Endometrial microvascular endothelial cells (primary cell): ENCODE results near the gene SH3GLB1. TPM values are rescaled to one million over a fixed set of nuclear protein-coding genes. Genes with fewer than 3 reads are reported as not detected.
"Not testable (repeated sequence)": the region's sequence is repeated elsewhere in the genome, so short reads cannot be mapped to it uniquely, and the experiment has no call there.

Source experiments
- in situ Hi-C: cut with HindIII; loops from 2 replicates; pipeline ENCODE4 v1.10.0; 2017; ENCODE audit warnings: low sequenced_read_pairs, low pct_unique_long_range_greater_than_20kb; ENCODE audit errors: inconsistent ontology term
- total RNA-seq: library from RNA; depleted of rRNA; stranded (reverse); fragments of >200 nt; gene quantifications from one replicate; pipeline ENCODE4 v1.2.3, GENCODE V29; 2015; ENCODE audit errors: inconsistent ontology term

Gene SH3GLB1
- total RNA-seq, result 53.1 TPM

DNA sequence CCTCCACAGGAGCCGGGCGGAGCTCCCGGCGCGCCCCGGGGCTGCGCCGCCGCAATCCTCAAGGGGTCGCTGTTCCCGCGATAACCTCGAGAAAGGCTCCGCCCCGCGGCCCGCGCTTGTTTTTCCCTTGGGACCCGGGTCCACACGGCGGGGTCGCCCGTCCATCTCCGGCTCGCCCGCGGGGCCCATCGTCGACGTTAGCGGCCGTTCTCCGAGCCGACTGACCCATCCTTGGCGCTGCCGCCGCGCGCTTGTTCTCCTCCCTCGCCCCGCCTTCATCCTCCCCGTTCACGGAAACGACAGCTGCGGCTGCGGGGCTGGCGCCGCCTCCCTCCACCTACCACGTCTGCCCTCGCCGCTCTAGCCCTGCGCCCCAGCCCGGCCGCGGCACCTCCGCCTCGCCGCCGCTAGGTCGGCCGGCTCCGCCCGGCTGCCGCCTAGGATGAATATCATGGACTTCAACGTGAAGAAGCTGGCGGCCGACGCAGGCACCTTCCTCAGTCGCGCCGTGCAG, at the start of gene SH3GLB1:
TSS of gene SH3GLB1 (plus strand) at position 119 of the 514 bp plus-strand sequence. CDS start at position 443, 324 bp downstream.
- in situ Hi-C loops, result loop anchor here (25.0 kb wide), 1 partner anchor 317 kb away; the partner anchor contains the start of gene ODF2L

DNA sequence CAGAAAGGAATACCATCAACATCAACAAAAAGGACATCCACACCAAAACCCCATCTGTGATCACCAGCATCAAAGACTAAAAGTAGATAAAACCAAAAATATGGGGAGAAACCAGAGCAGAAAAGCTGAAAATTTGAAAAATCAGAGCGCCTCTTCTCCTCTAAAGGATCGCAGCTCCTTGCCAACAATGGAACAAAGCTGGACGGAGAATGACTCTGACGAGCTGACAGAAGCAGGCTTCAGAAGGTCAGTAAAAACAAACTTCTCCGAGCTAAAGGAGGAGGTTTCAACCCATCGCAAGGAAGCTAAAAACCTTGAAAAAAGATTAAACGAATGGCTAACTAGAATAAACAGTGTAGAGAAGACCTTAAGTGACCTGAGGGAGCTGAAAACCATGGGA, 46.0 kb upstream of the SH3GLB1 start:
- in situ Hi-C loops, result not testable (repeated sequence)

DNA sequence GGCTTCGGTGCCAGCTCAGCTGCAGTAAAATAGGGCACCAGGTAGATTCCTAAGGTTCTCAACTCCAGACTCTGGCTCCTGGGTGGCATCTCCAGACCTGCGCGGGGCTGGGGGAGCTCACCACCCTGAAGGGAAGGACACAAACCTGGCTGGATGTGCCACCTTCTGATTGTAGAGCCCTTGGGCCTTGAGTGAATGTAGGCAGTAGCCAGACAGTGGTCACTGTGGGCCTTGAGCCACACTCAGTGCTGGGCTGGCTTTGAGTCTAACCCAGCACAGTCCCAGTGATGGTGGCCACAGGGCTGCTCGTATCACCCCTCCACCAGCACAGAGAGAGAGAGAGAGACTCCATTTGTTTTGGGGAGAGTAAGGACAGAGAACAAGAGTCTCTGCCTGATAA, 38.0 kb upstream of the SH3GLB1 start:
- in situ Hi-C loops, result no loop called here

DNA sequence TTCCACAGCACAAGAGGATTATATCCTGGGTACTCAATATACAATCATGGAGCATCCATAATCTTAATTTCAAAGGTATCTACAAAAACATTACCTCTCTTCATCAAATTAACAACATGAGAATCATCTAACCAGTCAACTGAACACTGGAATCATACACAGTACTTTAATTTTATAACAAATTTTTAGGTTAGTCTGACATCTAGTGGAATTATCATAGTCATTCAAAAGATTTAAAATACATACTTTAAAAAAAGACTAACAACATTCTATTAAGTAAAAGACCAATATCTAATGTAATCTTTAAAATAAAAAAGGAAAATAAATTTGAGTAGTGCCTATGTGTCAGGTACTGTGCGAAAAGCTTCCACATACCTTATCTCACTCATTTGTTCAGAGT, 16.8 kb upstream of the SH3GLB1 start:
- in situ Hi-C loops, result loop anchor here (25.0 kb wide), 1 partner anchor 175 kb away; no protein-coding TSS in a partner anchor

DNA sequence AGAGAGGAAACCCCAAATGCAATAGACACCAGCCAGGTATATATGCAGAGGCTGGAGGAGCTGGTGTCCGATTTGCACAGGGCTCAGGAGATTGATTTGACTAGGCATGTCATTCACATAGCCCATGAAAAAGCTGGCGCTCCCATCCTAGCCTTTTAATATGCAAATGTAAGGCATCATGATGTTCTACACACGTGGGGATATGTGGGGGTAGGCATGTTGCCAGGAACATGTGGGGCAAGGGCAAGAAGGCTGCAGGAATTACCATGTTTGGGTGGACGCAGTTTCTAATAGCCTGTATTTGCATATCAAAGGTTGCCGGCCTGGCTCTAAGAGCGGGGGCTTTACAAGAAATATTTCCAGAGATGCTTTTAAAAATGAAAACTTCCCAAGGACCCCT, 11.7 kb upstream of the SH3GLB1 start:
- in situ Hi-C loops, result loop anchor here (25.0 kb wide), 1 partner anchor 180 kb away; no protein-coding TSS in a partner anchor

DNA sequence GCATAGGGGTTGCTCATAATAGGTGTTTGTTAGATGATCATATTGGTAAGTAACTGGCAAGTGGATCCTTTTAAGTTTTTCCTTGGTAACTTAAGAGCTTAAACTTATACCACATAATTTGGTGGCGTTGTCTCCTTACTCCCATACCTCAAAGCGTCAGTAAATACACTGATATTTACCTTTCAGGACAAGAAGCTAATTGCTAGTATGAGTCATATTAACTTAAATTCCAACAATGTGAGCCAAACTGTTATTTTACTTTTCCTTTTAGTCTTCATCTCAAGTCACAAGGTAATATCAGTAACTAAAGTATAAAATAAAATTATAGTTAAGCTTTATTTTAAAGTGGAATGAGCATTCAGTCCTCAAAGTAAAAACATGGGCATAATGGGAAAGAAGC, 9.0 kb upstream of the SH3GLB1 start:
- in situ Hi-C loops, result loop anchor here (25.0 kb wide), 1 partner anchor 183 kb away; no protein-coding TSS in a partner anchor

DNA sequence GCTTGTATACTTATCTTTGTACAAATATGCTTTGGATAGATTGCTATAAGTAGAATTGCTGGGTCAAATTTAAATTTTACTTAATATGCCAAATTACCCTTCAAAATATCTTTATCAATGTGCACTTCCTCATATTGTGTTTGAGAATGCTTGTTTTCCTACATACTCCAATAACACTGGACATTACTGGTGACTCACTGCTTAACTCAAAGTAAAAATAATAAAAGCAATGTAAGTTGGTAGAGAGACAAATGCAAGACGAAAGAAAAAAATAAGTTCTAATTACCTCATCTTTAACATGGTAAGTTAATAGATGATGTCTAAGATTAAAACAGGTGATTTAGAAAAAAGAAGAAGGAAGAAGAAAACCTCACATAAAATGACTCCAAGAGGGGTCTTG, 7.9 kb upstream of the SH3GLB1 start:
- in situ Hi-C loops, result loop anchor here (25.0 kb wide), 1 partner anchor 184 kb away; no protein-coding TSS in a partner anchor

DNA sequence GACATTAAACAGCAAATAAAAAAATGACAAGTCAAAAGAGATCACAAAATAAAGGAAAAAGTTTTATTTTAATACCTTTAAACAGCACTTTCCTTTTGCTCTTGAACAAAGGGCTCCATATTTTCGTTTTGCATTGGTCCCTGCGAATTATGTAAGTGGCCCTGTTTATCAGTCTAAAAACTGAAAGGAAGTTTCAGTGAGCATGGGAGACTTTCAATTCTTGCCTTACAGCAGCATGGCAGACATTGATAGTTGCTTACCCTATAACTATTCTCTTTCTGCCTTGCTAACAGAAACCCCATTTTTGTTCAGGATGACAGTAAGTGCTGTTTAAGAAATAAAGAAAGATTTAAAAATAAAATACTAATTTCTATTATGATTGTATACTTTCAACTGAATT, 5.2 kb upstream of the SH3GLB1 start:
- in situ Hi-C loops, result loop anchor here (25.0 kb wide), 1 partner anchor 187 kb away; no protein-coding TSS in a partner anchor

DNA sequence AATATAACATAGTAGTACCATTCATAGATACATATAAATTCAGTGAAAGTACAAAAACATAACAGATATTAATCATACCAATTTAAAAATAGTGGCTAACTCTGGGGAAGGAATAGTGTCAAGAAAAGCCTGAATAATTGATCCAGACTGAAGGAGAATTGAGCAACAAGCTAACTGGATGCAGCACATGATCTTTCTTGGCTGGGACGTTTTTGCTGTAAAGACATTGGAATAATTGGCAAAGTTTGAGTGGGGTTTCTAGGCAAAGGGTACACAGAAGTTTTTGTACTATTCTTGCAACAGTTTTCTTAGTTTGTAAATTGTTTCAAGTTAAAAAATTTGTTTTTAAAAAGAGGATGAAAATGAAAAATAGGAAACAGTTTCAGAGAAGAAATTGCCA, 2.6 kb upstream of the SH3GLB1 start:
- in situ Hi-C loops, result loop anchor here (25.0 kb wide), 1 partner anchor 314 kb away; the partner anchor contains the start of gene ODF2L

DNA sequence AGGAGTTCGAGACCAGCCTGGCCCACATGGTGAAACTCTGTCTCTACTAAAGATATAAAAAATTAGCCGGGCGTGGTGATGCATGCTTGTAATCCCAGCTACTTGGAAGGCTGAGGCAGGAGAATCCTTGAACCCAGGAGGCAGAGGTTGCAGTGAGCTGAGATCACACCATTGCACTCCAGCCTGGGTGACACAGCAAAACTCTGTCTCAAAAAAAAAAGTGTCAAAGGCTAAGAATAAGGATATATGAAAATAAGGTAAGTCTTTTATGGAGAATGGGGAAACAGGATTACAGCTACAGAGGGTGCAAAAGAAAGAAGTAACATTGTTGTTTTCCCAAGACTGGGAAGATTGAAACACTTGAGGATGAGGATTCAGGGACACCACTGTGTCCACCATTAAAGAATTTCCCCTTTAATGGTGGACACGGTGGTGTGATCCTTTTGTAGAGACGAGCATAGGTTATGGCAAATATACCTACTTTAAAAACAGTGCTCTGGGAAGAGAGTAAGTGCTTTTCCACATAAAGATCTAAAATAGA, 1.4 kb upstream of the SH3GLB1 start:
- in situ Hi-C loops, result loop anchor here (25.0 kb wide), 1 partner anchor 316 kb away; the partner anchor contains the start of gene ODF2L

DNA sequence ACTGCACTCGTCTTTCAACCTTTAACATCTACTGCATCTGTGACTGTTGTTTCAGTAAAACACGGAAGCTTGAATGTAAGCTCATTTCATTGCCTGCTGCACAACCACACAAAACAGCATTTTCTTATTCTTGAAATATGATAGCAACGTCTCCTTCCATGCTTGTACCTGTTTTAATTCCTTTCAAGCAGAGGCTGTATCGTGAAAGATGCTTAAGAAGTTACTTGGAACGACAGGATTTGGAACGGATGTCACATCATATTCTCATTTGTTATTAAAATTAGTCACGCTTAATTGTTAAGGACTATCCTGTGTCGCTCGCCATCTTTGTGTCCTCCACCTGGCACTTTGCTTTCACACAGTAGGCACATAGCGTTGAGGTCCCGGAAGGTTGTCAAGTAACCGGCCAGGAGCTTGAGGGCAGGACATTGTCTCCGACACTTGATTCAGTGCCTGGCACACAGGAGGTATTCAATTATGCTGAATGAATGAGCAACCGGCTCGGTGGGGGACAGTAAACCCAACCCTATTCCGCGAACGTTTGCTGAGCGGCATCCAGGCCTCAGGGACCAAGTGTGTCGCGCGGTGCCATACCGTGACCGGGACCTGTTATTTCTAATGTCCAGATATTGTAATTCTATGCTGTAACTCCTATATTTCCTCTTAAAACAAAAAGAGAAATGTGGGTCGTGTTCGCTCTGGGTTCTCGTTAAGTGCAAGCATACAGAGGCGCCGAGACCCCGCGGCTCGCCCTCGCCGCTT, 499 bp upstream of the SH3GLB1 start:
- in situ Hi-C loops, result loop anchor here (25.0 kb wide), 1 partner anchor 317 kb away; the partner anchor contains the start of gene ODF2L

DNA sequence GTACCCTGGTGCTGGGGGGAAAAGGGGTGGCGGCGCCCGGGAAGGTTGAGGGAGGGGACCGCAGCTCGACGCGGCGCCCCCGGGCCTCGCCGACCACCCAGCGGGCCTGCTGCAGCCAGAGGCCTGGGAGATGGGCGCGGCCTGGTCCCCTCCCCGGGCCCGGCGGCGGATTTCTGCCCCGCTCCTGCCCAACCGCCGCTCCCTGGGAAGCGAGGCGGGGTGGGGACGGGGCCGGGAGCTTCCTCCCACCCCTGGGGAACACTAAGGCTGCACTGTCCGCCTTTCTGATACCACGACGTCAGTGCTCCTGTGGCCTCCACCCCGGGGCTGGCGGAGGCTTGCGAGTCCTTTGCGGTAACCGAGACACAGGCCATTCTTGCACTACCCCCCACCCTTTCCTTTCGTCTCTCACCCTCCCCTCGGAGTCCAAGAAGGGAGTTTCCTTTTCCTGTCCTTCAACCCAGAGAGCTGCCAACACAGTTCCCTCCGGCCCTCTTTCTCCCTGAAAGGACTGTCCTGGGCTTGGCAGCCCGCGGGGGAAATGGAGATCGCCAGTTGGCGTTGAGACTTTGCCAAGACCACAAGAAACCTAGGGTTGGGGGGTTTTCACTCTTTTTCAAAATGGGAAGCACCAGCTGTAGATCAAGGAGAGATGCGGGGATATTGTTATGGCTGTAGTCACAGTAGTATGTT, 742 bp downstream of the SH3GLB1 start:
- in situ Hi-C loops, result loop anchor here (25.0 kb wide), 1 partner anchor 318 kb away; the partner anchor contains the start of gene ODF2L

DNA sequence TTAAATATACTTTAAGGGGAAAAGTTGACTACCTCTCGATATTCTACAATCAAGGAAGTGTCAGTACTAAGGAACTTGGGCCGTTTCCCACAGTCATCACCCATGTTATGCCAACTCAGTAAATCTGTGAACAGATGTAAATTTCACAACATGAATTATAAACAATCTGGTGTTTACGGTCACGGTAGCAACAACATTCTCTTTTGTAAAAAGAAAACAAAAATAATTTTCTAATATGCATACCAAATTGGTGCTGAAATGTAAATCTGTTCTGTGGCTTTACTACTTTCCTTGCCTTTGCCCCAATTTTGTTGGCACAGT, 1.2 kb downstream of the SH3GLB1 start:
- in situ Hi-C loops, result loop anchor here (25.0 kb wide), 1 partner anchor 318 kb away; the partner anchor contains the start of gene ODF2L

DNA sequence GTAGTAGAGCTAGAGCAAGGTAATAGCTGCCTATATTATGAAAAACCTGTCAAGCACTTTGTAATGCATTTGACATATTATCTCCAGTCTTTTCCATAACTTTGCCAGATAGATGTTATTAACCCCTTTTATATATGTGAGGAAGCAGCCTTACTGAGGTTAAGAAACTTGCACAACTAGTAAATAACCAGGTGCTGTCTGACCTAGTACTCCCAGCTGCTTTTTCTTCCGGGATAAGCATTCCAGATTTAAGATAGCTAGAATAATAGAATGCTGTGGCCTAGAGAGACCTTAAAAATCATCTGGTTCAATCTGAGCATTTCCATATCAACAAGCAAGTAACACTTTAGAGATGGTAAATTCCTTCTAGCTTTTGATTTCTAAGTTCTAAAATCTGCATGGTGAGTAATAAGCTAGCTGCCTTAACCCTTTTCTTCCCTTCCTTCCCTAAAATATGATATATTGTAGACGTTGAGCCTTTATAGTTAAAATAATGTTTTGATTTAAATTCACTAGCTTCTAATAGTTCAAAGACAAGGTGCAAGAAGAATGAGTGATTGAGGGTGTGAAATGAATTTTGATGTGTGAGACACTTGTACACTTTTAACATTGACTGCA, 1.8 kb downstream of the SH3GLB1 start:
- in situ Hi-C loops, result loop anchor here (25.0 kb wide), 1 partner anchor 319 kb away; the partner anchor contains the start of gene ODF2L

DNA sequence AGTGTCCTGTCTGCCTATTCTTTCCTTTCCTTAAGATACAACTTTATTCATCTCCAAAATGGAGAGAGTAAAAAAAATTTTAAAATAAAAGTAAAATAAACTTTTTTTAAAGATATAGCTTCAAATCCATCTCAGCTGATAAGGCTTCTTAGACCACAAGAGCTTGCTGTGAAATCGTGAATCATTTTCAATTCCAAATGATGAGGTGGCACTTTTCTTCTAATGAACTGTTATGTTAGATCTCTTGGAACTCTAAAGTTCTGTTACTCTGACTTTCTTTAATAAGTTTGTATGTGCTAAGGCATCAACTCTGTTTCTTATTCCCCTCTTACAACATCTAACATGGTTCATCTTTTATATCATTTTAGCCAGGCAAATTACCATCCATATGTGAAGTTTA, 4.5 kb downstream of the SH3GLB1 start:
- in situ Hi-C loops, result loop anchor here (25.0 kb wide), 1 partner anchor 322 kb away; the partner anchor contains the start of gene ODF2L

DNA sequence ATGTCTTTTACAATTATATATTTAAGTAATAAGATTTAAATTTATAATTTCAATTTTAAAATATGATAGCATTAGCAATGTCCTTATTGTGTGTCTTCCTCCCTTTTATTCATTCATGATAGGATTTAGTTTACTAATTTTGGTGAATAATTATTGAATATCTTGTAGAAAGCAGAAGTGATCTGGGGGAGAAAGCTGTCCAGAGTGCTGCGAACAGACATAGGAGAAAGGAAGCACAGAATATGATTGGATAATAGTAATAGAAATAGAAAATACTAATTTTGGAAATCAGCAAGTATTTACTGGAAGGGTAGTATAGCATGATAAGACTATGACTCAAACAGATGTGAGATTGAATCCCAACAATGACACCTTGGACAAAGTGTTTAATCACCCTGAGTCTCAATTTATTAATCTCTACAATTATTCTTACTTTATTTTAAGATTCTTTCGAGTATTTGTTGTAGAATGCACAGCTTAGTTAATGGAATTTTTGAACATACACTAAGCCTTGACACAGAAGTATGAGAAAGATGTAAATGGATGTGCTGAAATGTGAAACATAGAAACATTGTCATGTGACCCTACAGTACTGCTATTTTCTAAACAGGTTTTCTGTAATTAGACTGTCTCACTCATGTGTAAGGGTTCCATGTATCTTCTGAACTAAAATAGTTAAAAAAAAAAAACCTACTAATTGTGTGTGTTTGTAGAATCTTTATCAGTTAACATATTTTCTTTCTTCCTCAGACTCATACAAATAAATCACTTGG, 7.9 kb downstream of the SH3GLB1 start:
- in situ Hi-C loops, result loop anchor here (25.0 kb wide), 1 partner anchor 325 kb away; the partner anchor contains the start of gene ODF2L

DNA sequence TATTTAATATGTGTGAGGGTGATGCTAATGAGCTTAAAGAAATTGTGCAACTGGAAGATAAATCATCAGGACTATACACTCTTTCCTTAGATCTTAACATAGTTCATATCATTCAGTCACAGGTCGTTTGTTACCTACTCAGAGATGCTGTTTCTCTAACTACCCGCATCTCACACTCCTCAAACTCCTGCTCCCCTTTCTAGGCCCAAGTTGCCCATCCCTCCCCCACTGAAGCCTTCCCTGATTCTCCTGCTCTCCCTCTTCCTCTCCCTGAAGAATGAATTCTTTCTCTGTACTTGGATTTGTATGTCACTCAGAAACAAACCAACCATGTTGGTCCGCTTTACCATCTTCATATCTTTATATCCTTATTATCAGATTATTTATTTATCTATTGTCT, 9.1 kb downstream of the SH3GLB1 start:
- in situ Hi-C loops, result loop anchor here (25.0 kb wide), 1 partner anchor 326 kb away; the partner anchor contains the start of gene ODF2L

DNA sequence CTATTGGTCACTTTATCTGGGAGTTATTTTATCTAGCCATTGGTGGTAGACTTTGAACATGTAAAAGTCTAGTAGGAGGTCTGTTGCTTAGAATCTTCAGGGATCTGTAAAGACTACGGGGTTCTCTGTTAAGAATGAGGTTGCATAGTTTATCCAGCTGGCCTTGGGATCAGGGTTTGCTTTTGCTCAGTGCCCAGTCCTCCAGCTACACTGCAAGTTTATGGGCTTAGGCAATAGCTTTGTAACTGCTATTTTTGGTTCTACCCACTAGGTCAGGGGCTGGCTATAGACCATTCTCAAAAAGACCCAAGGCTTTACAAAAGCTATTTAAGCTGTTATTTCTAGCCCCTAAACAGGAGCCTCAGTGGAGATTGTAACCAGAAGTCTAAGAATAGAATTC, 9.8 kb downstream of the SH3GLB1 start:
- in situ Hi-C loops, result loop anchor here (25.0 kb wide), 1 partner anchor 327 kb away; the partner anchor contains the start of gene ODF2L
